Peyer's patch (tissue), 4 donors: Measurements from ENCODE around the gene MYO1H. TPM values are rescaled to one million over a fixed set of nuclear protein-coding genes. Genes with fewer than 3 reads are reported as not detected.
"Not testable (repeated sequence)": the region's sequence is repeated elsewhere in the genome, so short reads cannot be mapped to it uniquely, and the experiment has no call there.

ENCODE experiments used
- DNase-seq, 3 donors: peaks; one replicate each; pipeline ENCODE4 v3.0.0-alpha.2; 2017 to 2019
- H3K27ac ChIP-seq, 4 donors: fragments of 200-600 bp; sonication (generic); one replicate each; pipeline ENCODE4 v1.5.1; 2016 to 2019
- H3K27me3 ChIP-seq, 2 donors: fragments of 200-600 bp; sonication (generic); one replicate each; pipeline ENCODE4 v1.5.1; 2019
- H3K36me3 ChIP-seq, 3 donors: fragments of 200-600 bp; sonication (generic); one replicate each; pipeline ENCODE4 v1.5.1; 2016 to 2019
- H3K4me1 ChIP-seq, 4 donors: fragments of 200-600 bp; sonication (generic); one replicate each; pipeline ENCODE4 v1.5.1; 2016 to 2019
- H3K4me3 ChIP-seq, 4 donors: fragments of 200-600 bp; sonication (generic); 1 replicate in 3 of 4; 2 replicates in 1 of 4; pipeline ENCODE4 v1.5.1; 2016 to 2019; ENCODE audit warnings: mild to moderate bottlenecking in 1 of 4
- H3K9me3 ChIP-seq, 4 donors: fragments of 200-600 bp; sonication (generic); one replicate each; pipeline ENCODE4 v1.5.1; 2016 to 2019; ENCODE audit warnings: mild to moderate bottlenecking in 1 of 4
- CTCF ChIP-seq, 6 experiments: fragments of 450-650 bp in 4 of 6; fragments of 200-600 bp in 2 of 6; sonication (generic) in 1 of 6; IDR thresholded peaks; one replicate each; pipeline ENCODE4 v1.5.1; 2017 to 2019; ENCODE audit warnings: antibody characterized with exemption in 6 of 6, mild to moderate bottlenecking in 3 of 6, moderate library complexity in 1 of 6
- POLR2A ChIP-seq, 2 donors: fragments of 450-650 bp; IDR thresholded peaks; one replicate each; pipeline ENCODE4 v1.5.1; 2017; ENCODE audit warnings: antibody characterized with exemption in 2 of 2, mild to moderate bottlenecking in 2 of 2, moderate library complexity in 2 of 2
- total RNA-seq, 4 donors: library from RNA; depleted of rRNA; stranded (reverse); fragments of >200 nt; gene quantifications; one replicate each; pipeline ENCODE4 v1.1.0, GENCODE V29; 2016

The MYO1H gene
- total RNA-seq, 4 donors from 2014 or later = not detected

DNA sequence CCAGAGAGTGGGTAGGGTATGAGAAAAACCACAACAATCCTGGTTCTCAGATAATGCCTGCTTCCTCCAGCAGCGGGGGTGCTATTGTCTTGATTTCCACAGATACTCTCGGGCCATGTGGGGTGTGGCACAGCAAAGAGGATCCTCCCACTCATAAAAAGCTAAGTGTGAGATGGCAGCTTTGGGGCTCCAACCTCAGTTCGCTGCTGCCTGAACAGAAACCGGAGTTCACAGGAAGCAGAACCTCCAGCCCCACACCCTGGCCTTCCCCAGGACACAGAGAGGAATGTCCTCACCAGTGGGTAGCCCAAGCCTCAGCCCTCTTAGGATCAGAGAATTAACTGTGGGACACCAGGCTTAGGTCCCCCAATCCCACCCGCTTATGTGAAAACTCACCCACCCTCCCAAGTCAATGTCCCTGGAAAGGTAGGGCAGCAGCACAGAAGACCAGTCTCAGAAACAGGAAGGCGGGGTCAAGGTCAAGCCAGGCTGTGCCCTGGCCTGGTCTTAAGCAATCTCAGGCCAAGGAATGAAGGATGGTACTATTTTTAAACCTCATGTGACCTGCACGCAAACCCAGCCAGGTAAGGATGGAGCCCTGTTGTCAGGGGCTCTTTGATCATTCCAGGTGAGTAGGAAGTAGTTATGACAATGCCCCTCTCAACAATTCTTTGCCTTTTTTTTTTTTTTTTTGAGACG, 120.4 kb downstream of the MYO1H start:
- peaks cover 0 to 48% (median 0%) of the 10 kb centered on the region in 3 donors for H3K36me3 ChIP-seq
- TF ChIP-seq CTCF (IDR thresholded peaks at IDR 0.05) = no peak
- no peak for TF ChIP-seq POLR2A (IDR thresholded peaks at IDR 0.05)
- no peak for DNase-seq
- H3K27me3 ChIP-seq = no peaks in the 10 kb centered on the region
- no peaks in the 10 kb centered on the region for H3K9me3 ChIP-seq
- H3K4me3 ChIP-seq = no peak overlapping the region
- peaks cover 0 to 10% (median 0%) of the 10 kb centered on the region in 4 donors for H3K4me1 ChIP-seq
- H3K27ac ChIP-seq = peak overlapping the region in 2 of 4 donors; percentile 0 to 44

DNA sequence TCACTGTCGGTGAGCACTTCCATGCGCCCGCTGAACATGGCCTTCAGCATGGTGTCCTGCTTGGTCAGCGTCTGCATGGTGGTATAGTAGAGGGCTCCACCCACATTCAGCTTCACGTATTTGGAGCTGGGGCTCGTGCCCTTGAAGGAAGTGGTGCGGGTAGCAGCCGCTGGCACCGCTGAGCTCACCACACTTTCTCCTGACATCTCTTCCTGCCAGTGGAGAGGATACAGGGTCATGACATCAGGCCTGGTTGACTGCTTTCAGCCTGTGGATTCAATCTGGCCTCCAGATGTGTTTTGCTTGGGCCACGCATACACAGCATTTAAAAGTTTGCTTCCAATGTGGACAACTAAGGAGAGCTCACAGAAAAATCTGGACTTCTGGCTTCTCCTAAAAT, 121.8 kb downstream of the MYO1H start:
- no peak overlapping the region for H3K4me3 ChIP-seq
- peaks cover 0 to 48% (median 0%) of the 10 kb centered on the region in 3 donors for H3K36me3 ChIP-seq
- no peaks in the 10 kb centered on the region for H3K27me3 ChIP-seq
- no peaks in the 10 kb centered on the region for H3K4me1 ChIP-seq
- no peak for TF ChIP-seq POLR2A (IDR thresholded peaks at IDR 0.05)
- TF ChIP-seq CTCF (IDR thresholded peaks at IDR 0.05) = no peak
- H3K27ac ChIP-seq = no peak overlapping the region
- DNase-seq = no peak
- no peaks in the 10 kb centered on the region for H3K9me3 ChIP-seq

DNA sequence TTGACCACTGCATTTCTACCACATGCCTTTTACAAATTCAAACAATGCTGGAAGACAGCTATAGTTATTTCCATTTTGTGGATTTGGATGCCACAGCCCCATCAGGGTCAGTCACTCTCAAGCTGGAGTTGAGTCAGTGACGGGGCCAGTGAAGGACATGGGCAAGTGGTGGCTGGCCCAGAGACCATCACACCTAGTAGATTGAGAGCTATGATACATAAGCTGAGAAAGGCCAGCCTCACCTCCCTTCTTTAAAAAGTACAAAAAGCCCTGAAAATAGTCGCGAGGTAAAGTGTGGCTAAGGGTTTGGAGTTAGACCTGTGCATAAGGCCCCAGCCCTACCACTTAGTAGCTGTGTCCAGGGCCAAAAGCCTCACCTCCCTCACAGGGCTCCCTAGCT, 125.3 kb downstream of the MYO1H start:
- Histone ChIP-seq H3K4me3 (no peak overlapping the region), H3K27ac (no peak overlapping the region), H3K9me3 (no peaks in the 10 kb centered on the region), H3K27me3 (no peaks in the 10 kb centered on the region), H3K36me3 (peaks cover 0 to 15% (median 0%) of the 10 kb centered on the region in 3 donors), H3K4me1 (peaks cover 3 to 17% (median 9%) of the 10 kb centered on the region in 4 donors)
- no peak for DNase-seq
- no peak for TF ChIP-seq POLR2A (IDR thresholded peaks at IDR 0.05)
- TF ChIP-seq CTCF (IDR thresholded peaks at IDR 0.05) = no peak

DNA sequence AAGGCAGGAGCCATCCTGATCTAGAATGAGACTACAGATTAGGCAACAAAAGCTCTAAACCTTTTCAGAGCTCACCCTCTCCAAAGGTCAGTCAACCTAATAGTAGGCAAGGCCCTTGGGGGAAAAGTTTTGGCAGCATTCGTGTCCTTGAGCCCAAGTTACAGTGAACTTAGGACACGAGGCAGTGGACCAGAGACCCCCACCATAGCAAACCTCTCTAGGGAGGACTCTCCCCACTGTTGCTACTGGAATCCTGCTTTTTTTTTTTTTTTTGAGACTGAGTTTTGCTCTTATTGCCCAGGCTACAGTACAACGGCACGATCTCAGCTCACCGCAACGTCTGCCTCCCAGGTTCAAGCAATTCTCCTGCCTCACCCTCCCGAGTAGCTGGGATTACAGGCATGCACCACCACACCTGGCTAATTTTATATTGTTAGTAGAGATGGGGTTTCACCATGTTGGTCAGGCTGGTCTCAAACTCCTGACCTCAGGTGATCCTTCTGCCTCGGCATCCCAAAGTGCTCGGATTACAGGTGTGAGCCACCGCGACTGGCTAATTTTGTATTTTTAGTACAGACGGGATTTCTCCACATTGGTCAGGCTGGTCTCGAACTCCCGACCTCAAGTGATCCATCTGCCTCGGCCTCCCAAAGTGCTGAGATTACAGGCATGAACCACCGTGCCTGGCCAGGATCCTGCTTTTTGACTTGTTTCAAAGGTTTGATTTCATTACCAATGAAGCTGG, 126.0 kb downstream of the MYO1H start:
- not testable (repeated sequence) for H3K27ac ChIP-seq, H3K4me3 ChIP-seq, DNase-seq, H3K9me3 ChIP-seq, H3K27me3 ChIP-seq
- Histone ChIP-seq H3K36me3 (peaks cover 0 to 11% (median 0%) of the 10 kb centered on the region in 3 donors), H3K4me1 (peaks cover 3 to 24% (median 11%) of the 10 kb centered on the region in 4 donors)

GRCh38 chr12:109475121-109475520, 127.4 kb downstream of the MYO1H start:
- Histone ChIP-seq H3K27ac (no peak overlapping the region), H3K4me1 (peaks cover 3 to 33% (median 12%) of the 10 kb centered on the region in 4 donors), H3K36me3 (no peaks in the 10 kb centered on the region), H3K9me3 (no peaks in the 10 kb centered on the region), H3K27me3 (no peaks in the 10 kb centered on the region), H3K4me3 (no peak overlapping the region)
- TF ChIP-seq CTCF (IDR thresholded peaks at IDR 0.05) = no peak
- no peak for TF ChIP-seq POLR2A (IDR thresholded peaks at IDR 0.05)
- DNase-seq = no peak
